ENCODE results near the gene TRHDE.

GRCh38 chr12:72286526-72286925 lies 14.4 kb downstream of the TRHDE start:
- TF ChIP-seq ZNF140 (tag by site-specific recombination; IDR thresholded peaks at IDR 0.05) (no peak), CTCF (tag by site-specific recombination; IDR thresholded peaks at IDR 0.05) (no peak), ZNF449 (tag by site-specific recombination; IDR thresholded peaks at IDR 0.05) (no peak), PRDM4 (tag by site-specific recombination; IDR thresholded peaks at IDR 0.05) (no peak), ATF2 (tag by site-specific recombination; IDR thresholded peaks at IDR 0.05; ENCODE audit: low read depth) (no peak), ZNF423 (tag by site-specific recombination; IDR thresholded peaks at IDR 0.05) (no peak), SP2 (tag by site-specific recombination; IDR thresholded peaks at IDR 0.05) (no peak), ZNF292 (tag by site-specific recombination; IDR thresholded peaks at IDR 0.05; ENCODE audit: borderline replicate concordance, low read depth) (no peak), ZNF138 (tag by site-specific recombination; IDR thresholded peaks at IDR 0.05; ENCODE audit: borderline replicate concordance) (no peak)
- TF ChIP-seq, protein P1, sequence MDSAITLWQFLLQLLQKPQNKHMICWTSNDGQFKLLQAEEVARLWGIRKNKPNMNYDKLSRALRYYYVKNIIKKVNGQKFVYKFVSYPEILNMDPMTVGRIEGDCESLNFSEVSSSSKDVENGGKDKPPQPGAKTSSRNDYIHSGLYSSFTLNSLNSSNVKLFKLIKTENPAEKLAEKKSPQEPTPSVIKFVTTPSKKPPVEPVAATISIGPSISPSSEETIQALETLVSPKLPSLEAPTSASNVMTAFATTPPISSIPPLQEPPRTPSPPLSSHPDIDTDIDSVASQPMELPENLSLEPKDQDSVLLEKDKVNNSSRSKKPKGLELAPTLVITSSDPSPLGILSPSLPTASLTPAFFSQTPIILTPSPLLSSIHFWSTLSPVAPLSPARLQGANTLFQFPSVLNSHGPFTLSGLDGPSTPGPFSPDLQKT (IDR thresholded peaks at IDR 0.05; ENCODE audit: borderline replicate concordance, low read depth, low read length) = no peak
